ENCODE data around the gene ARR3.

The ARR3 gene

DNA sequence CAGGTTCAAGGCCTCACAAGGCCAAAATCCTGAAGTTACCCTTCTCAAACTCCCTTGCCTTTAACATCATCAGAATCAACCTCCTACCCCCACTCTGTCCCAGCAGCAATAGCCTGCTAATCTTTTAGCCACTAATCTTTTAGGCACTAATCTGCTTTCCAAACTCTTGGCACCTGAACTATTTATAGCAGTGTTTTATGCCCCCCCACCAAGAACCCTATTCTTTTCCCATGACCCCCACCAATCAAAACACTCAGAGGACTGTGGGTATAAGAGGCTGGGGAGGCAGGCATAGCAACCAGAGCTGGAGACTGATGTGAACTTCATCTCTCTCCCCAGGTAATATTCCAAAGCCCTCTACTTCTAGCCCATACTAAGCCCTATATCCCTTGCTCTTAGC lies at the start of gene ARR3:
Gene ARR3, plus strand, starts transcription at position 301 of the 400 bp plus-strand sequence. CDS start 1,052 bp downstream, outside the sequence.
- no peak for DNase-seq (ENCODE audit: low read depth)
- in situ Hi-C loops (cut with HindIII; ENCODE audit: low sequenced_read_pairs) = no loop called here

DNA sequence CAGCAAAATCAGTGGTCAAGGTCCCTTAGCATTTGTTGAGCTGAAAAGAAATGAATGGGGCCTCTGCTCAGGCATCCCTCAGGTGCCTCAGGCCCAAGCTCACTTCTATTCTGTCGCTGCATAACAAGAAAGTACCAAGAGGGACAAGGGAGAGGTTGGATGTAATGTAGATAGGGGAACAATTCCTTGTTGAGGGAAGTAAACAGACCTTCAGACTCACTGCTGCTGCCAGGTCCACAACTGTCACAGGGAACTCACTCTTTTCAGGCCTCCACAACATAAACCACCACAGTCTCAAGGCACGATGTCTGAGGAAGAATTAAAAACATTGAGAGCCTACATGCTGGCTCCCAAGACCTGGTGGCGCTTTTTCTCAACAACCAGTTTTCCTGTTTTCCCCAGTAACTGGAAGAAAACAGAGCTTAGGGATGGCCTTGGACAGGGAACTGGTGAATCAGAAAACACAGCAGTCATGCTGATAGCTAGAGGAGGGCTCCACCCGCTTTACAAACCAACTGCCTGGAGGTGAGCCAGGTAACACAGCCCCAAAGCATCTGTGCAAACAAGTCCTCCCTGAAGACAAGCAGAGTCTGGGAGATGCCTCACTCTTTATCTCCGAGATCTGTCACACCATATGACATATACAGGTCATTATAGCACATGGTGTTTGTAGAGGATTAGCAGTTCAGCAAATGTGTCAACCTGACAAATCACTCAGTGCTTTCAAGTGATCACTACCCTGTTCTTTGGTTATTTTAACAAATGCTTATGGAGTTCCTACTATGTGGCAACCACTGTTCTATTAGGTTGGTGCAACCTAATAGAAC lies 48.0 kb upstream of the ARR3 start:
- TF ChIP-seq, protein P1, sequence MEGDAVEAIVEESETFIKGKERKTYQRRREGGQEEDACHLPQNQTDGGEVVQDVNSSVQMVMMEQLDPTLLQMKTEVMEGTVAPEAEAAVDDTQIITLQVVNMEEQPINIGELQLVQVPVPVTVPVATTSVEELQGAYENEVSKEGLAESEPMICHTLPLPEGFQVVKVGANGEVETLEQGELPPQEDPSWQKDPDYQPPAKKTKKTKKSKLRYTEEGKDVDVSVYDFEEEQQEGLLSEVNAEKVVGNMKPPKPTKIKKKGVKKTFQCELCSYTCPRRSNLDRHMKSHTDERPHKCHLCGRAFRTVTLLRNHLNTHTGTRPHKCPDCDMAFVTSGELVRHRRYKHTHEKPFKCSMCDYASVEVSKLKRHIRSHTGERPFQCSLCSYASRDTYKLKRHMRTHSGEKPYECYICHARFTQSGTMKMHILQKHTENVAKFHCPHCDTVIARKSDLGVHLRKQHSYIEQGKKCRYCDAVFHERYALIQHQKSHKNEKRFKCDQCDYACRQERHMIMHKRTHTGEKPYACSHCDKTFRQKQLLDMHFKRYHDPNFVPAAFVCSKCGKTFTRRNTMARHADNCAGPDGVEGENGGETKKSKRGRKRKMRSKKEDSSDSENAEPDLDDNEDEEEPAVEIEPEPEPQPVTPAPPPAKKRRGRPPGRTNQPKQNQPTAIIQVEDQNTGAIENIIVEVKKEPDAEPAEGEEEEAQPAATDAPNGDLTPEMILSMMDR (IDR thresholded peaks at IDR 0.05; ENCODE audit: low read depth, low read length, missing control alignments) = no peak
- no peak for DNase-seq (ENCODE audit: low read depth)
- no peak overlapping the region for H3K4me3 ChIP-seq (ENCODE audit: low read depth, low read length)
- in situ Hi-C loops (cut with HindIII; ENCODE audit: low sequenced_read_pairs) = no loop called here

More for the DNA sequence above, at the start of gene ARR3:
- TF ChIP-seq, protein P1 (IDR thresholded peaks at IDR 0.05; ENCODE audit: low read depth, low read length, missing control alignments) = no peak
- H3K4me3 ChIP-seq (ENCODE audit: low read depth, low read length) = no peak within 1 kb of the TSS

DNA sequence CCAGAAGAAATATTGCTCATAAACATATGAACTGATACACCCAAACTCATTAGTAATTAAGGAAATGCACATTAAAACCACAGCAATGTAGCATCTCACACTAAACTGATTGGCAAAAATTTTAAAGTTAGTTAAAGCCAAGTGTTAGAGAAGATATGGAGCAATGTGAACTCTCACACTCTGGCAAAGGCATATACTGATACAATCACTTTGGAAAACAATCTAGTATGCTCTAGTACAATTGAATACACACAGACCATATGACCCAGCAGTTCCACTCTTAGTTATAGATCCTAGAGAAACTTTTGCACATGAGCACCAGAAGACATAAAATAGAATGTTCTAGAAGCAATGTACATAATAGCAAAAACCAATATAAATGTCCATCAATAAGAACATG lies 42.1 kb upstream of the ARR3 start:
- H3K4me3 ChIP-seq (ENCODE audit: low read depth, low read length) = no peak overlapping the region
- no peak for DNase-seq (ENCODE audit: low read depth)
- TF ChIP-seq, protein P1 (IDR thresholded peaks at IDR 0.05; ENCODE audit: low read depth, low read length, missing control alignments) = no peak
- in situ Hi-C loops (cut with HindIII; ENCODE audit: low sequenced_read_pairs) = no loop called here

DNA sequence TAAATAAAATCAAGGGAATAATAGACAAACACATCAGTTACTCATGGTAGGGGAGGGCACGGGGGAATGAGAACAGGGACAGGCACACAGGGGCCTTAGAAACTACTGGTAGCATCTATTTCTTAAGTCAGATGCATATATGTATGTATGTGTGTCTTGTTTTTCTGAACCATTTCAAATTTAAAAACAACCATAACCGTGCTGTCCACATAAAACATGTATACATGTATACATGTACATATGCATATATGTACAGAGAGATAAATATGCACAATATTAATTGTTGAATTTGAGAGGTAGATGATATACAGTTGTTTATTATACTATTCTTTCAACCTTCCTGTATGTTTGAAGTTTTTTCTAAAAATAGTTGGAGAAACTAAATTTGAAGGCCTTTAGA lies 41.4 kb upstream of the ARR3 start:
- TF ChIP-seq, protein P1 (IDR thresholded peaks at IDR 0.05; ENCODE audit: low read depth, low read length, missing control alignments) = no peak
- in situ Hi-C loops (cut with HindIII; ENCODE audit: low sequenced_read_pairs) = no loop called here
- H3K4me3 ChIP-seq (ENCODE audit: low read depth, low read length) = no peak overlapping the region
- DNase-seq (ENCODE audit: low read depth) = no peak

DNA sequence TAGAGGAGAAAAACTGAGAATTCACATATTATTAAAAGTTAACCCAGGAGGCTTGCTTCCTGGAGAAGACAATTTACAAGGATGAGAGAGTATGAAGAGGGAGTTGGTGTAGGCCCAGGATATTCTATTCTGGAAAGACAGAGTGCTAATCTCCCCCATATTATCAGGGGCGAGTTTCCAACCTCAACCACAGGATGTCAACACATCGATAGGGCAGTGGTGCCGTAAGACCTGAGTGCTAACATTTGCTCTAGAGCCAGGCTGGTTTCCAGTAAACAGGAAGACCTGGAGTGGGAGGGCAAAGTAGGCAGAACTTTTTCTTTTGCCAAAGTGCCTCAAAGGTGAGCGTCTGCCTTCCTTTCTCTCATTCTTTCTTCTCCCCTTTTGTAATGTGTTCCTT lies 36.5 kb upstream of the ARR3 start:
- no peak for DNase-seq (ENCODE audit: low read depth)
- H3K4me3 ChIP-seq (ENCODE audit: low read depth, low read length) = no peak overlapping the region
- in situ Hi-C loops (cut with HindIII; ENCODE audit: low sequenced_read_pairs) = no loop called here
- TF ChIP-seq, protein P1 (IDR thresholded peaks at IDR 0.05; ENCODE audit: low read depth, low read length, missing control alignments) = no peak

DNA sequence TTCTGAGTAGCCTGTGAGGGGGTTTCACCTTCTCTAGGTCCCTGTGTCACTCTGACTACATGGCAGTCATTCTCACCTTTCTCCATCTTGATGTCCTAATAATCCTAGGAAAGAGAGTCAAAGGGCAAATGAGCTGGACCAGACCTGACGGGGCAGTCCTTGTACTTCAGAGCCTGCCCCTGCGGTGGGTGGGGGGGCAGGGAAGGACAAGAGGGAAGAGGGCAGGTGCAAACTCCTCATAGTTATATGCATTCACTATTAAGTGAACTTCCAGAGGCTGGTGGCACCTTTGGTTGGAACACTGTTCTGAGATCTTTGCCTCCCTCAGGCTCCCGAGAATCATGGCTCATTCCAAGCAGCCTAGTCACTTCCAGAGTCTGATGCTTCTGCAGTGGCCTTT lies 33.8 kb upstream of the ARR3 start, which contains the start of gene AWAT1:
Gene AWAT1, plus strand, starts transcription at position 301 of the 400 bp plus-strand sequence. Its CDS starts 41 bp downstream, at position 342.
- TF ChIP-seq, protein P1 (IDR thresholded peaks at IDR 0.05; ENCODE audit: low read depth, low read length, missing control alignments) = no peak
- no peak for DNase-seq (ENCODE audit: low read depth)
- H3K4me3 ChIP-seq (ENCODE audit: low read depth, low read length) = no peak within 1 kb of the TSS
- in situ Hi-C loops (cut with HindIII; ENCODE audit: low sequenced_read_pairs) = no loop called here
